K562 (cell line): Measurements from ENCODE around the gene NUP214.

Source experiments
- BRCA1 ChIP-seq, 2 experiments: fragments of 450-650 bp in 1 of 2; sonication (generic) in 1 of 2; formaldehyde crosslinking in 1 of 2; IDR thresholded peaks; 2 replicates each; pipeline versions ENCODE4 v1.5.0 to v1.6.1; 2017 to 2020; ENCODE audit warnings: mild to moderate bottlenecking in 1 of 2, missing genetic modification reagents in 1 of 2
- ESRRA ChIP-seq: fragments of 450-650 bp; IDR thresholded peaks from 2 replicates; pipeline ENCODE4 v1.6.1; 2014; ENCODE audit warnings: low read depth, mild to moderate bottlenecking, moderate library complexity, borderline replicate concordance
- KDM5B ChIP-seq: fragments of 200-600 bp; sonication (generic); IDR thresholded peaks from 2 replicates; pipeline ENCODE4 v1.6.1; 2012; ENCODE audit warnings: low read depth, mild to moderate bottlenecking, moderate library complexity, low read length, control low read depth, inconsistent platforms; ENCODE audit not compliant: insufficient replicate concordance
- MXI1 ChIP-seq: IDR thresholded peaks from 2 replicates; pipeline ENCODE4 v1.6.1; 2011; ENCODE audit warnings: low read depth, mild to moderate bottlenecking, improper control_type of control experiment, low read length
- MYC ChIP-seq, 2 experiments: fragments of 250-450 bp in 1 of 2; sonication (Bioruptor Pico) in 1 of 2; IDR thresholded peaks; 2 replicates each; pipeline versions ENCODE4 v1.5.1 to v1.6.1; 2012 to 2021; ENCODE audit warnings: low read depth in 2 of 2, borderline replicate concordance in 1 of 2, improper control_type of control experiment in 1 of 2, low read length in 1 of 2, mild to moderate bottlenecking in 1 of 2, moderate library complexity in 1 of 2
- RFX5 ChIP-seq: IDR thresholded peaks from 2 replicates; pipeline ENCODE4 v1.6.1; 2011; ENCODE audit warnings: low read depth, mild to moderate bottlenecking, improper control_type of control experiment, low read length
- TEAD4 ChIP-seq, 2 experiments: sonication (generic) in 1 of 2; formaldehyde crosslinking in 1 of 2; IDR thresholded peaks; 2 replicates each; pipeline versions ENCODE4 v1.6.1 to v1.8.0; 2012 to 2022; ENCODE audit warnings: borderline replicate concordance in 1 of 2, inconsistent platforms in 1 of 2, low read length in 1 of 2, mild to moderate bottlenecking in 1 of 2, missing genetic modification reagents in 1 of 2
- ZFP36 ChIP-seq: fragments of 150-350 bp; IDR thresholded peaks from 2 replicates; pipeline ENCODE4 v1.6.1; 2018; ENCODE audit warnings: low read length, low read depth; ENCODE audit not compliant: partially characterized antibody
- TF ChIP-seq, protein P1 (sequence below): sonication (generic); formaldehyde crosslinking; IDR thresholded peaks from 2 replicates; pipeline ENCODE4 v1.8.0; 2022; ENCODE audit warnings: missing genetic modification reagents, mild to moderate bottlenecking, borderline replicate concordance
- TF ChIP-seq, protein P2 (sequence below): sonication (generic); formaldehyde crosslinking; IDR thresholded peaks from 2 replicates; pipeline ENCODE4 v1.8.0; 2023; ENCODE audit warnings: mild to moderate bottlenecking, missing genetic modification reagents

DNA sequence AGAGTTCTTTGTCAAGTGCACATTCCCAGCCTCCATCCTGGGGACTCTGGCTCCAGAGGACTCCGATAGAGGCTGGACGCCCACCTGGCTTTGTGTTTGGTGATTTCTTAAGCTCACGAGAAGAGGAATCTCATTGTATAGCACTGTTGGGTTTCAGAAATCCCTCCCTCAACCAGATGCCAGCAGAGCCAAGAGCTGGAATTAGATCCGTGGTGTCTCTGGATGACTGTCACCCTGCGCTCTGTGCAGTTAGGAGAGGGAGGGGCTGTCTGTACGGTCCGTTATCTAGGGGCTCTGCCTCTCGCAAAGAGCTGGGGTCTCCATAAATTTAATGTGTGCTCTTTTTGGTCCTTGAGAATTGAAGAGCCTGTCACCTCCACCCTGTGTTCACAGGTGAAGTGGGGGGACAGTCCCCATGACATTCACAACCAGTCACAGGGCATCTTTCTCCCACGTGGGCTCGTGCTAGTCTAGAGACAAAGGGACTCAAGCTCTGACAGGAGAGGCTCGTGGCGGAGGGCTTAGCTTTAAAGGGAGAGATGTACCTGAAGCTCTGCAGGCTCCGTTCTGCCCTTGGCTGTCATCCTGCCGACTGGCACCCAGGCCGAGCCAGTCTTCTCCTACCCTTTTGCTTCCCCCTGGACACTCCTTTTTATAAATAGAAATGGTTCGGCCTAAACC, 109.6 kb downstream of the NUP214 start:
- TF ChIP-seq ESRRA, result no peak
- TF ChIP-seq TEAD4 (IDR thresholded peaks at IDR 0.05; ENCODE audit: low read length), result no peak
- TF ChIP-seq TEAD4 (CRISPR knock-in tag; IDR thresholded peaks at IDR 0.05; ENCODE audit: borderline replicate concordance), result no peak
- TF ChIP-seq KDM5B, result no peak
- TF ChIP-seq RFX5, result no peak
- no peak for TF ChIP-seq ZFP36
- no peak for TF ChIP-seq BRCA1 (IDR thresholded peaks at IDR 0.05)
- no peak for TF ChIP-seq BRCA1 (CRISPR knock-in tag; IDR thresholded peaks at IDR 0.05)
- TF ChIP-seq MXI1, result no peak
- TF ChIP-seq MYC (IDR thresholded peaks at IDR 0.05; ENCODE audit: low read depth, low read length), result no peak
- TF ChIP-seq MYC (CRISPR knock-in tag; IDR thresholded peaks at IDR 0.05; ENCODE audit: borderline replicate concordance, low read depth), result no peak
- TF ChIP-seq, protein P1, sequence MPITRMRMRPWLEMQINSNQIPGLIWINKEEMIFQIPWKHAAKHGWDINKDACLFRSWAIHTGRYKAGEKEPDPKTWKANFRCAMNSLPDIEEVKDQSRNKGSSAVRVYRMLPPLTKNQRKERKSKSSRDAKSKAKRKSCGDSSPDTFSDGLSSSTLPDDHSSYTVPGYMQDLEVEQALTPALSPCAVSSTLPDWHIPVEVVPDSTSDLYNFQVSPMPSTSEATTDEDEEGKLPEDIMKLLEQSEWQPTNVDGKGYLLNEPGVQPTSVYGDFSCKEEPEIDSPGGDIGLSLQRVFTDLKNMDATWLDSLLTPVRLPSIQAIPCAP (CRISPR knock-in tag), result no peak
- TF ChIP-seq, protein P2, sequence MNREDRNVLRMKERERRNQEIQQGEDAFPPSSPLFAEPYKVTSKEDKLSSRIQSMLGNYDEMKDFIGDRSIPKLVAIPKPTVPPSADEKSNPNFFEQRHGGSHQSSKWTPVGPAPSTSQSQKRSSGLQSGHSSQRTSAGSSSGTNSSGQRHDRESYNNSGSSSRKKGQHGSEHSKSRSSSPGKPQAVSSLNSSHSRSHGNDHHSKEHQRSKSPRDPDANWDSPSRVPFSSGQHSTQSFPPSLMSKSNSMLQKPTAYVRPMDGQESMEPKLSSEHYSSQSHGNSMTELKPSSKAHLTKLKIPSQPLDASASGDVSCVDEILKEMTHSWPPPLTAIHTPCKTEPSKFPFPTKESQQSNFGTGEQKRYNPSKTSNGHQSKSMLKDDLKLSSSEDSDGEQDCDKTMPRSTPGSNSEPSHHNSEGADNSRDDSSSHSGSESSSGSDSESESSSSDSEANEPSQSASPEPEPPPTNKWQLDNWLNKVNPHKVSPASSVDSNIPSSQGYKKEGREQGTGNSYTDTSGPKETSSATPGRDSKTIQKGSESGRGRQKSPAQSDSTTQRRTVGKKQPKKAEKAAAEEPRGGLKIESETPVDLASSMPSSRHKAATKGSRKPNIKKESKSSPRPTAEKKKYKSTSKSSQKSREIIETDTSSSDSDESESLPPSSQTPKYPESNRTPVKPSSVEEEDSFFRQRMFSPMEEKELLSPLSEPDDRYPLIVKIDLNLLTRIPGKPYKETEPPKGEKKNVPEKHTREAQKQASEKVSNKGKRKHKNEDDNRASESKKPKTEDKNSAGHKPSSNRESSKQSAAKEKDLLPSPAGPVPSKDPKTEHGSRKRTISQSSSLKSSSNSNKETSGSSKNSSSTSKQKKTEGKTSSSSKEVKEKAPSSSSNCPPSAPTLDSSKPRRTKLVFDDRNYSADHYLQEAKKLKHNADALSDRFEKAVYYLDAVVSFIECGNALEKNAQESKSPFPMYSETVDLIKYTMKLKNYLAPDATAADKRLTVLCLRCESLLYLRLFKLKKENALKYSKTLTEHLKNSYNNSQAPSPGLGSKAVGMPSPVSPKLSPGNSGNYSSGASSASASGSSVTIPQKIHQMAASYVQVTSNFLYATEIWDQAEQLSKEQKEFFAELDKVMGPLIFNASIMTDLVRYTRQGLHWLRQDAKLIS (CRISPR knock-in tag), result no peak
